Astrocyte of the spinal cord (primary cell): ENCODE data around the gene LHFPL2.

Source experiments
- DNase-seq: peaks from one replicate; pipeline ENCODE4 v3.0.0; 2011; ENCODE audit warnings: low read depth, low spot score
- H3K4me3 ChIP-seq: 2 replicates; pipeline ENCODE4 v1.5.1; 2011; ENCODE audit warnings: low read depth, mild to moderate bottlenecking, low read length, moderate library complexity
- CTCF ChIP-seq: IDR thresholded peaks from 2 replicates; pipeline ENCODE4 v1.5.1; 2012; ENCODE audit warnings: low read depth, mild to moderate bottlenecking, low read length, inconsistent platforms
- in situ Hi-C: cut with HindIII; loops from 2 replicates; pipeline ENCODE4 v1.10.0; 2017; ENCODE audit warnings: low sequenced_read_pairs

The LHFPL2 gene

GRCh38 chr5:78630047-78630446 is 18.5 kb downstream of the LHFPL2 start:
- no peak overlapping the region for H3K4me3 ChIP-seq
- no peak for DNase-seq
- in situ Hi-C loops = no loop called here
- TF ChIP-seq CTCF = no peak

- no peak for DNase-seq
- in situ Hi-C loops = no loop called here
- TF ChIP-seq CTCF = no peak
- H3K4me3 ChIP-seq = no peak overlapping the region
Observed at GRCh38 chr5:78629624-78630023, 18.9 kb downstream of the LHFPL2 start.

GRCh38 chr5:78628270-78628992 is 20.1 kb downstream of the LHFPL2 start:
- no peak overlapping the region for H3K4me3 ChIP-seq
- in situ Hi-C loops = no loop called here
- DNase-seq = no peak
- no peak for TF ChIP-seq CTCF

- no peak overlapping the region for H3K4me3 ChIP-seq
- TF ChIP-seq CTCF = no peak
- peak; percentile 66 for DNase-seq
- in situ Hi-C loops = no loop called here
Observed at GRCh38 chr5:78627766-78628165, 20.8 kb downstream of the LHFPL2 start.

- TF ChIP-seq CTCF = peak; percentile 61
- in situ Hi-C loops = no loop called here
- no peak overlapping the region for H3K4me3 ChIP-seq
- DNase-seq = peak; percentile 58
Observed at GRCh38 chr5:78627175-78627574, 21.4 kb downstream of the LHFPL2 start.

- no peak for TF ChIP-seq CTCF
- no peak for DNase-seq
- in situ Hi-C loops = no loop called here
- H3K4me3 ChIP-seq = no peak overlapping the region
Observed at GRCh38 chr5:78626009-78626571, 22.5 kb downstream of the LHFPL2 start.
